HG03139 (cell line): Measurements from ENCODE around the gene FHOD3.

ENCODE experiments used
- ATAC-seq: cut with Tn5 transposase; IDR thresholded peaks from one replicate; pipeline ENCODE4 v1.9.1; 2021; ENCODE audit not compliant: unreplicated experiment

Gene FHOD3

DNA sequence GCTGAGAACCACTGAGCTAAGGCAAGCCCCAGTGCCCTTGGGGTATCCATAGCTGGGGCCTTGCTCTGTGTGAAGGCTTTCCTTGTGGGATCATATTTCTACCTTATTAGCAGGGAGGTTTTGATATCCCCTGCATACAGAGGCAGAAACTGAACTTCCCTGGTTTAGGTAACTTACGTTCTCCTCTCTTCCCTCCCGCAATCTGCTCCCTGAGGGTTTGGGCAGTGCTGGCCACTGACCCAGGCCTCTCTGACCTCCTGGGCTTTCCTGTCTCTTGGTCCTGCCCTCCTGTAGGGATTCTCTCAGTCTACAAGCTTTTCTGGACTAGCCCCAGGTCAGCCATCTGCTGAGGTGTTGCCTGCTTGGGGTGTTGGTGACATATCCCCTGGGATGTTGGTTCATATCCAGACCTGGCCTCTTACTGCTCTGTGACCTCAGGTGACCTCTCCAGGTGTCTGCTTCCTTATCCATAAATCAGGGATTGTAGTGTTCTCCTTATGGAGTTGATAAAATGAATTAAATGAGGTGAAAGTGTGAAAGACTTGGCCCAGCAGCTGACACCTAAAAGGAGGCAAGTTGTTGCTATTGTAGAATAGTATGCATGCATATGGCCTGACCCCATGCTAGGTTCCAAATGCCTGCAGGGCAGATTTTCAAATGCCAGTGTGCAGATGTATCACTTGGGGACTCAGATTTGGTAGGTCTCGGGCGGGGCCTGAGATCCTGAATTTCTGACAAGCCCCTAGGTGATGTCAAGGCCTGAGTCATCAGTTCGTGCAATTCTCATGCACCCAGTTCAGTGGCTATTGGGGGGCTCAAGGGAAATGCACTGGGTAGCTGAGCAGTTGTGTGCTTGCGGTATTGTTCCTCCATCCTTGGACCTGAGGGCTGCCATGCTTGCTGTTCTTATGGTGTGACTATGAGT lies 106.6 kb downstream of the FHOD3 start:
- ATAC-seq: no peak

DNA sequence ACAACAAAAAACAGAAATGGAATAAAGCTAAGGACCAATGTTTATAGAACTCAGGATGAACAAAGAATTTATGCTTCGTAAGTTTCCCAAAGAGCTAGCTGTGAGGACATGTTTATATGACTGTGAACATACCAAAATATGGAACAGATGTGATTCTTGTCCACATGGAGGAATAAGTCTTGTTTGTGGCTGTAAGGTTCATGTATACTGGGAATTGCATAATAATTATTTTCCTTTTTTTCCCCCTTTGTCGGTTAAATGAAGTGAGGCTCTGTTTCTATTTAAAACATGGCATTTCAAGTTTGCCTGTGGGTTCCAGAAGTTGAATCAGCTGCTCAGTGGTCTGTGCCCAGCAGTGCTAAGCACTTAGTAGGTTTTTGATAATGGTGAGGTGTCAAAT lies 108.1 kb downstream of the FHOD3 start:
- no peak for ATAC-seq

DNA sequence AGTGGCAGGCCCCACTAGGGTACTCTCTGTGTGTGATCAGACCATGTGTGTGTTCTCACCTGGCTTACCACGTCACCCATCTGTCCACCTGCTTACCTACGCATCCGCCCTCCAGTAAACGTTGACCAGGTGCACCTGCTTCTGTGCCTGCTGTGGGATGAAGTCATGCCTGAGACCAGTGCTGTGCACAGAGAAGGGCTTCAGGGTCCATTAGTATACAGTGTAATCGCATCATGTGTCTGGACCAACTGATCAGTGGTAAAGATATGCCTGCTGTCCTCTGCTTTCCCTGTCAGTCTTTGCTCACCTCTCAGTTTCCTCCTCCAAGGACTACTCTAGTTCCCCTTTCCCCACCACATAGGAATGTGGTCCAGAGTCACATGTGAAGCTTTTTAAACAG lies 109.3 kb downstream of the FHOD3 start:
- ATAC-seq: no peak

DNA sequence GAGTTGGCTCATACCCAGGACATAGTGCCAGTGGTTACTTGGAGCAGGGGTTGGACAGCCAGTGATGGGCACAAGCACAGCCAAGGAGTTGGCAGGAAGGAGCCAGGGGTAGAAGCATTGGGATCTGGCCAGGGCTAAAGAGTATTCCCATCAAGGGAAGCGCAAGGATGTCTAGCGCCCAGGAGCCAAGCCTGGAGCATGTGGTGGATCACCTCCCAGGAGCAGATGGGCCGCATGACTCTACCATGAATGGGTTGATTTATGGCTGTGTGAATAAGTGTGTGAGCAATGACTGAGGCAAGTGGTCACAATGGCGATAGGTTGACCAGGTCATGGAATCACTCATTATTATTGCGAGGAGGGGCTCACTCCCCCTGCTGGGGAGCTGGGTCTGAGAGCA lies 111.1 kb downstream of the FHOD3 start:
- no peak for ATAC-seq

DNA sequence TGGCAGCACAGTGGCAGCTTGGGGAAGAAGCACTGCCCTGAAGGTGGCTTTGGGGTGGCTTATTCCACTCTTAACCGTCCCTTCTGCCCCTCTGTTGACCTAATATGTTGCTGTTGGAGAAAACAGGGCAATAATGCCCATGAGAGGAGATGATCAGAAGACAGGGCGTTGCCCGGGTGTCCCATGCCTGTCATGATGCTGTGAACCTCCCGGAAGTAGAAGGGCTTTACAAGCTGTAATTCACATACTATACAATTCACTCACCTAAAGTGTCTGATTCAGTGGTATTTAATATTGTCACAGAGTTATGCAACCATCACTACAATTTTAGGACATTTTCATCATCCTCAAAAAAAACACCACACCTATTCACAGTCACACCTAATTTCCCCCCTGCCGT lies 112.3 kb downstream of the FHOD3 start:
- ATAC-seq: no peak

DNA sequence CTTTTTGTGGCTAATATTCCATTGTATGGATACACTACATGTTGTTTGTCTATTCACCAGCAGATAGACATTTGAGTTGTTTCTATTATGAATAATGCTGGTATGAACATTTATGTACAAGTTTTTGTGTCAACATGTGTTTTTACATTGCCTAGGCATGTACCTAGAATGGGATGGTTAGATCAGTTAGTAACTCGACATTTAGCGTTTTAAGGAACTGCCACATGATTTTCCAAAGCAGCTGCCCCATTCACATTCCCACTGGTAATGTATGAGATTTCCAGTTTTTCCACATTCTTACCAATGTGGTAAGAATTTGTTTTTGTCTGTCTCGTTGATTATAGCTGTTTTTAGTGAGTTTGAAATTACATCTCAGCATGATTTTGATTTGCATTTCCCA lies 112.8 kb downstream of the FHOD3 start:
- no peak for ATAC-seq

DNA sequence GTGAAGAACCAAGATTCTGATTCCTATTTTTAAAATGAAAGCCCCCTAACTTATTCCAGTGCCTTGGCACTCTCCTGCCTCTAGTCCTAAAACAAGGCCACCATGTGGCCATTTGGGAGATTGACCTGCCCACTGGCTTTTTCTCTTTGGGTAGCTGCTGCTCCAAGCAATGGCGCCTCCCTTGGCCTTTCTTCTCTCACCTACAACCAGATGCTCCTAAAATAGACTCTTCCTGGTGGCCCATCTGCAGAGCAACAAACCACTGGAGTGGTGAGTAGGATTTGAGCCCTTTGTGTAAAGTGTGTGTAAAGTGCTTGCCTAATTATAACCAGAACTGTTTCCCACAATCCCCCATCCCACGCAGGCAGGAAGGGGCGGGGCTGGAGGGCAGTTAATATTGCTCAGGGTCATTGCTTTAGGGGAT lies 114.2 kb downstream of the FHOD3 start:
- no peak for ATAC-seq

DNA sequence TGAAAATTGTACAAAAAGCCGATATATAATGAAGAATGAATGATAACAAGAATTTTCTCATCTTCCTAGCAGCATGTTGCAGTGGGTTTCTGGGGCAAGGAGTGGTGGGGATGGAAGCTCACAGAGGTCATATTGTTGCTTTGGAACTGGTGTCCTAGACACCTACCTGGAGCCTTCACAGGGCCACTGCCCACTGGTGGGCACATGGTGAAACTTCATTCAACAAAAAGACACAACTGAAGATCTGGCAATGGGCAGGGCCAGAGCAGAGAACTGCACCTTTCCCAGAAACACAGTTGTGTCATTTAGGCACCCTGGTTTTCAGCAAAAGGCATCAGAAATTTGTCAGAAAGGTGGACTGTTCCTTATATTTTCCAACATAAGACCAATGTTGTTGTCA lies 115.3 kb downstream of the FHOD3 start:
- ATAC-seq: no peak

DNA sequence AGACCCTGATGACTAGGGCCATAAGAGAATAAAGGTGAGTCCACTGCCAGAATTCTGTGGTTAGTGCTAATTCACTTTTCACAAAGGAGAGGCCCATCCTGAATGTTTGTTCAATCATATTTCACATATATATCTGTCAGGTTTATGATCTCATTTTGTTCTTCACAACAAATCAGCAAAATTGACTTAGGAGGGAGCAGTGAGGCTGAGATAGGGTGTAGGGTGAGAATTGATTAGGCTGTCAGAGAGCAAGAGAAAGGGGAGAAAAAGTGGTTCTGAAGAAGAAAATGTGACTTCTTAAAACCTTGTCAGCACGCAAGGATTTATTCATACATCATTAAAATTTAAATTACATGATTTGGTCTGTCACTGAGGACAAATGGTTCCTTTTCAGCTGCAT lies 117.7 kb downstream of the FHOD3 start:
- no peak for ATAC-seq

DNA sequence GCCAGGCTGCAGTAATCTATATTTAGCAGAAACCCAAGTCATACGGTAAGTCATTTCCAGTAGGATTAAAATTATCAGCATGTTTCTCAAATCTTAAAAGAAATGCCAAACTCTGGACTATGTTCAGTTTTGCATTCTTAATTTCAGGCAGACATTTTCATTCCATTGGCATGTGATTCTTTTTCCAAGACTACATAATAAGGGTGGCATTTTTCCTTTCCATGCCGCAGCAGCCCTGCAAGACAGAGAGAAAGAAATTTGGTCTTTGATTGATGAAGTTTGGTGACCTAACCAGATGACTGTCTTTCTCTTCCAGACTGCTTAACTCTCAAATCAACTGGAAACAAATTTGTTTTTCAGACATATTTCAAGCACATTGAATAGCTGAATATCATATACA lies 118.1 kb downstream of the FHOD3 start:
- no peak for ATAC-seq

DNA sequence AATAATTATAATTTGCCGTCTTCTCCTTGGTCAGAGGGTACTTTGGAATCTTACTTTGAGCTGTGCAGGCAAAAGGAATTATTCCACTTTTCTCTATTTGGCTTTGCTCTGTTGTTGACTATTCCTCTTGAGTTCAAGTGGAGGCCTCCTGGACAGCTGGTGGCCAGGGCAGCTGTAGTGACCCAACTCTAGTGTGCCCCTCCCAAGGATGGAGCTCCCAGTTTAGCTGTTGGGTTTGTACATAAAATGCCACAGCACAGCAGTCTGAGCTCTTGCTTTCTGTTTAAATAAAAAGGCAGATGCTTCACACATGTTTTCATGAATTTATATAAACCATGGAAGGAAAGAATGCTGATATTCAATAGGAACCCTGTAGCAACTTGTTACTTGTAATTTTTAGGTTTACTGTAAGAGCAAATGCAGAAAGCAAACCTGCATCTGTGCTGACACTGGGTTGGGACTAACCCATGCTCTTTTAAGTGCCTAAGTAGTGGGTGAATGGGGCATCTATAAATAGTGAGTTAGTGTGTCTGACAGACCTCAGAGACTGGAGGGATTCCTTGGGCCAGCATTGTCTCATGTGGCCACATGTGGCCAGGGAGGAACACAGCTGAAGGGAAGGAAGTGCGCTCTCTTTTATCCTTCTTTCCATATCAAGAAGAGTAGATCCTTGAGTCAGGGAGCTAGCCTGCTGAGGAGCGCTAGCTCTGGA lies 121.8 kb downstream of the FHOD3 start:
- ATAC-seq: no peak

DNA sequence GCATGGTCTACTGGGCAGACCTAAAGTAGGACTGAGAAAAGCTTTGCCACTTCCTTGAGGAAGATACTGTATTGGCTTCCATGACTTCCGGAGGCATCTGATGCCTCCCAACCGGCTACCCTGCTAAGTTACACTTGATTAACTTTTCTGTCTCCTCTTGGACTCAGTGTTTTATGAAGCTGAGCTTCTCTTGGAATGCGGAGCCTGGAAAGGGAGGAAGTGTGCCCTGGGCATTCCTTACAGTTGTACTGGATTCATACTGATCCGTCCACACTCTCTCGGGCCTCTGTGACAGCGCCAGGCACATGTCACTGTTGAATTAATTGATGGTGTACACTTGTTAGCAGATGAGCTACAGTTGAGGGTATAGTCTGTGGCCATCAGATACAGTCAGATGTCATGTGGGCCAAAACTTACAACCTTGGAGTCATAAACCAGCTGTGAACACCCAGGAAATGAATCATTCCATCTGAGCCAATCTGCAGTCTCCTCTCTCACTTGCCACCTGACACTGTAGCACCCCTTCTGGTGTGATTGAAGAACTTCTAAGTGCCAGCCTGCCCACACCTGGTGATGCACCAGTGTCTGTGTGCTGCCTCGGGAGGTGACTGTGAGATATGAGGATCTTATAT lies 122.5 kb downstream of the FHOD3 start:
- ATAC-seq: no peak

DNA sequence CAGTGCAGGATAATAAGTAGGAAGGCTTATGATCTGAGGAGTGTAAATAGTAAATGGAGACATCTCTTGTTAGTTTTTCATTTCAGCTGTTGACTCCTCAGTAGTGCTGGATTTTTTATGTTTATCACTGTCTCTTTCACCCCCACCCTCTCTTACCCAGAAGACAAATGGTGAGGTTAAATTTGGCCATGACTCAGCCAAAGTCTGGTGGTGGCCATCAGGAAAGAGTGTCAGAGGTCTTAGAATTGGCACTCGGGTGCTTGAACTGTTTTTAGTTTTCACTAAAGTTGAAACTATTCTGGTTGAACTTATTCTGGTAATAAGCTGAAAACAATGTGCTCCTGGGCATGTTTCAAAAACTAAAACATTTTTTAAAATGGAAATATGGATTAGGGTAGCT lies 123.3 kb downstream of the FHOD3 start:
- ATAC-seq: no peak

DNA sequence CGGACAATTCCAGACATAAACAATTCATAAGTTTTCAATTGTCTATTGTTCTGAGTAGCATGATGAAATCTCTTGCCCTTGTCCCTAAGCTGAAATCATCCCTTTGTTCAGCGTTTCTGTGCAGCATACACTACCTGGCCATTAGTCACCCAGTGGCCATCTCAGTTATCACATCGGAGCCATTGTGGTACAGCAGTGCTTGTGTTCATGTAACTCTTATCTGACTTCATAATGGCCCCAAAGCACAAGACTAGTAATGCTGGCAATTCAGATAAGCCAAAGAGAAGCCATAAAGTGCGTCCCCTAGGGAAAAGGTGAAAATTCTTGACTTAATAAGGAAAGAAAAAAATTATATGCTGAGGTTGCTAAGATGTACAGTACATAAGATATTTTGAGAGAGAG lies 127.2 kb downstream of the FHOD3 start:
- no peak for ATAC-seq

DNA sequence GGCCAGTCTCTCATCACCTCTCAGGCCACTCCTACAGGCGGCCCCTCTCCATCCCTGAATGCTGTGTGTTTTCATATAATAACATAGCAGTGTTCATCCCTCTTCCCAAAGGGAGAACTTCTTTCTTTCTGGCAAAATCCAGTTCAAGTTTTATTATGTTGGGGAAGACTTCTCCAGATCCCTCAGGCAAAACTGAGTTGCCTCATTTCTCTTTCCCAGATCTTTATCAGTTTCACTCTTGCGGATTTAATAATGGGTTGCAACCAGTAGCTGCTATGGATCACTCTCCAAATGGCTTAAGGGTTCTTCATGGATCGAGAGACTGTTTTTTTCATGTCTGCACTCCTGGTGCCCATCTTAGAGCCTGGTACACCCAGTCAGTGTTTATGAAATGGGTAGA lies 129.9 kb downstream of the FHOD3 start:
- no peak for ATAC-seq

DNA sequence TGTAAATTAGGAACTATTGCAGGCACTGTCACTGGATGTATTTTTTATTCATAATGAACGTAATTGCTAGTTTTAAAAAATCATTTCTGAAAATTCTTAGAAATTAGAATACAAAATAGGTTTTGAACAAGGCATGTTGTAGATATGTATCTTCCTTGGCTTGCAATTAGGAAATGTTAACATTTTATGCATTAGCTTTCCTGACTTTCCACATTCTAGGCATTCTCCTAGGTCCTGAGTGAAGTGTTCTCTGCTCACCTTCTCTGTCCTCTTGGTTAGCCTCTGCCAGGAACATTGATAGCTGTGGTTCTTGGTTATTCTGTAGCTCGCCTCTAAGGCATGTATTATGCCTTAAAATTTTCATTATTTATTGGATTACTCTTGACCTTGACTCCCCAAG lies 130.3 kb downstream of the FHOD3 start:
- ATAC-seq: no peak

DNA sequence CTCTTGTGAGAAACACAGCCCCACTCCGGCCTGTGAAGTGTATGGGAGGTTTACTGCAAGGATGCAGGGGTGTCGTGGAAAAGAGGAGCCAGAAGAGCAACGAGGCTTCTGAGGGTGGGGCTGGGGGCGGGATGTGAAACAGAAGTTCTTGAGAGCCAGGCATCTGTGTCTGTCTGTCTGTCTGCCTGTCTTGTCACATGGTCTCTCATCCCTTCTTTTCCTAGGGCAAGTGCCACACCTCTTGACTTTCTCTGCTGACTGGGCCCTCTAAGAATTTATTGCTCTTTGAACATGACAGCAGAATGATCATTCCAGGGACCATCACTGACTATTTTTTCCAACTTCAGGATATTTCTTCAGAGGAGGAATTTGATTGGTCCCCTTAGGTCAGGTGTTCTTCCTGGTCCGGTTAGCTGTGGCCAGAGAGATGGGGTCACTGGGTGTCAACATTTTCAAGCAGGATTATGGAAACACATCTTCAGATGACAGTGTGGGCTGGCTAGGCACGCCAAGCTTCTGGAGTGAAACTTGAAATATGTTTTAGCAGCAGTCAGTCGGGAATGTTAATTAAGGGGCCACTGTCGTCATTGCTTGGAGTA lies 131.0 kb downstream of the FHOD3 start:
- ATAC-seq: no peak

DNA sequence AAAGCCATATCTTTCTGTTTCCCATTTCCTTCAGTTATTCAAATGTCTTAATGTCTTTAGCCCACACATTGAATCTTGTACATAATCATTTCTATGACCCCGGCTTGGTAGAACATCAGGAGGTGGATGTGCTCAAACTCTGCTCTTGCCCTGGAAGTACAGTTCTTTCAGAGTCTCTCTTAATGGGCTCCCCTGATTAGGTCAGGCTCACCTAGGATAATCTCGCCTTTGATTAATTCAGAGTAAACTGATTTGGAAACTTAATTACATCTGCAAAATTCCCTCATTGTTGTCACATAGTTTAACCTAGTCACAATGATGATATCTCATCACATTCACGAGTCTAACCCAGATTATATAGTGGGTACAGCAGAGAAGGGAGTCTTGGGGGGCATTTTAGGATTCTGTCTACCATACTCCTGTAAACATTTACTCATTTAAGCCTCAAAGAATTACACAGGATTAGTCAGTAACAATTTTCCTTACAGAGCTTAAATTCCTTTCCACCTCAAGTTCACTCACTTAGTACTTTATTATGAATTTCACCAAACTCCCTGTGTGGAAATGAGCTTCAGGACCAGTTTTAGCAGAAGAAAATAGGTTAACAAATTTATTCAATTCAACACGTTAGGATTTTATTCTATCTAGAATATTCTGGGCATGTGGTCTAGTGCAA lies 135.5 kb downstream of the FHOD3 start:
- no peak for ATAC-seq

DNA sequence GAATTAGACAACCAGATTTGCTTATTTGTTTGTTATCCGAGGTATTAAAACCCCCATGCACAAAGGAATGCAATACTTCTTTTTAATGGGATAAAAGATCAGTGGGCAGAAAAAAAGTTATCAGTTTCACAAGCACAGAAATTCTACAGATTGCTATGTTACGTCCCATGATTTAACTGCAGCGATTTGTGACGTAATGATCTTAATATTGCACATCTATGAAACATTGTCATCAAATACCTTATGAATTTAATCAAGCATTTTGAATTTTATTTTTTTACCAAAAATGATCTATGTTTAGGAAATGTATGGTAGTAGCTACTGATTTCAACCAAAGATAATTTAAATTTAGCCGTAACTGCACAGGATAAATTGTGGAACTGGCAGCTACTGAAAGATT lies 138.9 kb downstream of the FHOD3 start:
- no peak for ATAC-seq

DNA sequence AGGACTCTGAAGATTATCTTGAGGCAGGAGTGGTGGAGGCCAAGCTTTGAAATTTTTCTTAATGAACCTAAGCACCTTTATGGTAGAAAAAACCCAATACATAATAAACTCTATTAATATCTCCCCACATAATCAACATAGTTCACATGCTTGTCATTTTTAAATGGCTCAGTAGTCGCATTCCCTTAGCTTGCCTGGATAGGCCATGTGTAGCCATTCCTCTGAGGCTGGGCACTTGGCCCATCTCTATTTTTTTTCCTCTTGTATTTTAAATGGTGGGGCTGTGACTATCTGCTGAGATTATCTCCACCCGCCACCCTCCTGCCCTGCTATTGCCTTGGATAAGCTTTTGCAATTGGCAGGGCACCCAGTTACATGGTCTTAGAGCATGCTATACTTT lies 143.1 kb downstream of the FHOD3 start:
- ATAC-seq: no peak
